ENCODE results near the gene STXBP6.
"Not testable (repeated sequence)": the region's sequence is repeated elsewhere in the genome, so short reads cannot be mapped to it uniquely, and the experiment has no call there.

STXBP6 gene

GRCh38 chr14:24817212-24818057 lies 232.5 kb downstream of the STXBP6 start:
- no peak for DNase-seq

GRCh38 chr14:24816929-24817211 lies 233.1 kb downstream of the STXBP6 start:
- DNase-seq: no peak

- no peak for DNase-seq
These were observed 233.7 kb downstream of the STXBP6 start for GRCh38 chr14:24816011-24816928.

- no peak for DNase-seq
These were observed 234.4 kb downstream of the STXBP6 start for GRCh38 chr14:24815543-24815942.

GRCh38 chr14:24814944-24815343 lies 235.0 kb downstream of the STXBP6 start:
- no peak for DNase-seq

- no peak for DNase-seq
These were observed 235.6 kb downstream of the STXBP6 start for GRCh38 chr14:24814346-24814745.

- DNase-seq: no peak
These were observed 236.1 kb downstream of the STXBP6 start for GRCh38 chr14:24813819-24814259.

- DNase-seq: no peak
These were observed 236.7 kb downstream of the STXBP6 start for GRCh38 chr14:24813089-24813815.

- no peak for DNase-seq
These were observed 240.8 kb downstream of the STXBP6 start for GRCh38 chr14:24809135-24809534.

GRCh38 chr14:24808412-24808811 lies 241.5 kb downstream of the STXBP6 start:
- DNase-seq: no peak

GRCh38 chr14:24806061-24806678 lies 243.8 kb downstream of the STXBP6 start:
- no peak for DNase-seq

GRCh38 chr14:24804552-24805212 lies 245.3 kb downstream of the STXBP6 start:
- no peak for DNase-seq

- no peak for DNase-seq
These were observed 245.9 kb downstream of the STXBP6 start for GRCh38 chr14:24803933-24804494.

- DNase-seq: not testable (repeated sequence)
These were observed 246.5 kb downstream of the STXBP6 start for GRCh38 chr14:24803426-24803825.

GRCh38 chr14:24802236-24802635 lies 247.7 kb downstream of the STXBP6 start:
- no peak for DNase-seq

- no peak for DNase-seq
These were observed 248.9 kb downstream of the STXBP6 start for GRCh38 chr14:24801024-24801423.

- no peak for DNase-seq
These were observed 251.0 kb downstream of the STXBP6 start for GRCh38 chr14:24798911-24799462.

GRCh38 chr14:24795406-24795805 lies 254.5 kb downstream of the STXBP6 start:
- DNase-seq: no peak

GRCh38 chr14:24794644-24795305 lies 255.2 kb downstream of the STXBP6 start:
- no peak for DNase-seq

- DNase-seq: no peak
These were observed 259.8 kb downstream of the STXBP6 start for GRCh38 chr14:24790196-24790595.

GRCh38 chr14:24789378-24789884 lies 260.5 kb downstream of the STXBP6 start:
- no peak for DNase-seq
